ENCODE measurements around the gene STAP1. TPM values are rescaled to one million over a fixed set of nuclear protein-coding genes. Genes with fewer than 3 reads are reported as not detected.

Gene STAP1, protein sequence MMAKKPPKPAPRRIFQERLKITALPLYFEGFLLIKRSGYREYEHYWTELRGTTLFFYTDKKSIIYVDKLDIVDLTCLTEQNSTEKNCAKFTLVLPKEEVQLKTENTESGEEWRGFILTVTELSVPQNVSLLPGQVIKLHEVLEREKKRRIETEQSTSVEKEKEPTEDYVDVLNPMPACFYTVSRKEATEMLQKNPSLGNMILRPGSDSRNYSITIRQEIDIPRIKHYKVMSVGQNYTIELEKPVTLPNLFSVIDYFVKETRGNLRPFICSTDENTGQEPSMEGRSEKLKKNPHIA
- total RNA-seq (ENCODE audit: low replicate concordance), result not detected in 2 replicates

DNA sequence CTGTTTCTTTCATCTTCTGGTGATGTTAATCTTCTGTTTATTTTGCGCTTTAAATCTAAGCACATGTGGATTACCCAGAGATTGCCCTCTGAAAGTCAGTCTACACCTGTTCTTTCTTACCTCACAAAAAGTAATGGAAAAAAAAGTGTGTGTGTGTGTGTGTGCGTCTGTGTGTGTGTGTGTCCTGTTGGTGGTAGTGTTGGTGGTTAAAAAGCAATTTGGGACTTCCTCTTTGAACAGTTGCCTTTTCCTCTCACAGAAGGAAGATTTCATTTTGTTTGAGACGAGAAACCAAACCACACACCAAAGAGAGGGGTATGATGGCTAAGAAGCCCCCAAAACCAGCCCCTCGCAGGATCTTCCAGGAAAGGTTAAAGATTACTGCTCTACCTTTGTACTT, at the start of gene STAP1:
TSS of gene STAP1 (plus strand) at position 235 of the 400 bp plus-strand sequence. CDS start at position 318, 83 bp downstream.

DNA sequence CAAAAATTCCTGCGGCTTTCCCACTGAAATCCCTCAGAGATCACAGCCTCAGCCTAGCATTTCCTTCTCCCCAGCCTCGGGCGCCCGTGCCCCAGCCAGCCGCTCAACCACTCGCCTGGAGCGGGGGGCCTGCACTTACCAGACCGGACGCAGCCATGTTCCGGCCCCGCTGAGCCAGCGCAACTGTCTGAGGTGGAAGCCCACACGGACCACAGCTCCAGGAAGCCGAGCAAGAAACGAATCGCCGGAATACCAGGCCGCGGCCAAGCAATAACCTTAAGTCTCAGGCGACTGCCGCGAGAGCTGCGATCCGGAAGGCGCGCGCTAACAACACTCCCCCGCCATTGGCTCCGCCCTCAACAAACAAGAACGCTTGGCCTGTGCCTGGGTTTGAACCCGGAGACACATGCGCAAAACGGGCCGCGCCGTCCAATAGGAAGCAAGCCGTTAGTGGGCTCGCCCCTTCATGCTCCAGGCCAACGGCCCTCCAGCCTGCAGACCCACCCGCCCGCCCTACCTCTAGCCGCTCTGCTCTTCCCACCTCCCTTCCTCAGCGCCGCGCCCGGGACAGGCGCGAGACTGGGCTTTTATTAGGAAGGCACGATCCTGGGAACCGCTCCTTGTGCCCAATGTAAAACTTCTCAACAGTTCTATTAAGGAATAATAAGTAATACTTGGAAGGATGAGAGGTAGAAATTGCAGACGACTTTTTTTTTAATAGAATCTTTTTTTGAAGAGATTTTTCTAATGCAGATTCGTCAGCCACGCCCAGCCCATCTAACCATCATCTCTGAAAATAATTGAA, 13.1 kb upstream of the STAP1 start, which contains the start of gene CENPC:
TSS of gene CENPC (minus strand) at position 305 of the 805 bp plus-strand sequence. CDS start at position 157, 148 bp downstream.

Other genes starting within 250 kb of the STAP1 start
- gene CENPC, start 13.2 kb upstream of the STAP1 start, total RNA-seq (ENCODE audit: low replicate concordance), result 8.1 and 8.9 TPM in 2 replicates
- gene UBA6, start 142.4 kb downstream of the STAP1 start, total RNA-seq (ENCODE audit: low replicate concordance), result 83.0 and 107 TPM in 2 replicates
- not detected in 2 replicates for gene GNRHR, start 195.7 kb downstream of the STAP1 start, total RNA-seq (ENCODE audit: low replicate concordance)